ENCODE measurements around the gene ITPKB. TPM values are rescaled to one million over a fixed set of nuclear protein-coding genes. Genes with fewer than 3 reads are reported as not detected.

The ITPKB gene
- polyA plus RNA-seq, 2 donors = 6.5 to 8.1 TPM

- no peaks in the 10 kb centered on the region for H3K4me1 ChIP-seq (ENCODE audit: control insufficient read depth in 2 of 2, insufficient read depth in 2 of 2, low read length in 1 of 2)
- H3K27me3 ChIP-seq (ENCODE audit: control insufficient read depth in 1 of 2, insufficient read depth in 2 of 2, low read length in 2 of 2) = no peaks in the 10 kb centered on the region
- no peaks in the 10 kb centered on the region for H3K36me3 ChIP-seq (ENCODE audit: control insufficient read depth in 2 of 2, insufficient read depth in 2 of 2, low read length in 1 of 2)
- WGBS, 2 donors = 57 to 67% methylated on average over 11 of the region's 11 CpGs
- H3K9me3 ChIP-seq (ENCODE audit: control insufficient read depth in 2 of 2, insufficient read depth in 1 of 2, low read depth in 1 of 2, low read length in 1 of 2) = no peaks in the 10 kb centered on the region
- H3K4me3 ChIP-seq (ENCODE audit: low read depth in 1 of 2, low read length in 2 of 2) = no peak overlapping the region
- H3K27ac ChIP-seq (ENCODE audit: low read depth in 2 of 2, low read length in 1 of 2) = no peak overlapping the region
Observed at GRCh38 chr1:226589008-226589733, 149.9 kb downstream of the ITPKB start.

- no peaks in the 10 kb centered on the region for H3K4me1 ChIP-seq (ENCODE audit: control insufficient read depth in 2 of 2, insufficient read depth in 2 of 2, low read length in 1 of 2)
- no peaks in the 10 kb centered on the region for H3K27me3 ChIP-seq (ENCODE audit: control insufficient read depth in 1 of 2, insufficient read depth in 2 of 2, low read length in 2 of 2)
- H3K27ac ChIP-seq (ENCODE audit: low read depth in 2 of 2, low read length in 1 of 2) = no peak overlapping the region
- 74 to 83% methylated on average over 2 of the region's 2 CpGs for WGBS, 2 donors
- H3K9me3 ChIP-seq (ENCODE audit: control insufficient read depth in 2 of 2, insufficient read depth in 1 of 2, low read depth in 1 of 2, low read length in 1 of 2) = no peaks in the 10 kb centered on the region
- H3K36me3 ChIP-seq (ENCODE audit: control insufficient read depth in 2 of 2, insufficient read depth in 2 of 2, low read length in 1 of 2) = no peaks in the 10 kb centered on the region
- no peak overlapping the region for H3K4me3 ChIP-seq (ENCODE audit: low read depth in 1 of 2, low read length in 2 of 2)
Observed at GRCh38 chr1:226588484-226588883, 150.6 kb downstream of the ITPKB start.

- Histone ChIP-seq H3K27ac (ENCODE audit: low read depth in 2 of 2, low read length in 1 of 2) (no peak overlapping the region), H3K27me3 (ENCODE audit: control insufficient read depth in 1 of 2, insufficient read depth in 2 of 2, low read length in 2 of 2) (no peaks in the 10 kb centered on the region), H3K4me3 (ENCODE audit: low read depth in 1 of 2, low read length in 2 of 2) (no peak overlapping the region), H3K4me1 (ENCODE audit: control insufficient read depth in 2 of 2, insufficient read depth in 2 of 2, low read length in 1 of 2) (no peaks in the 10 kb centered on the region), H3K36me3 (ENCODE audit: control insufficient read depth in 2 of 2, insufficient read depth in 2 of 2, low read length in 1 of 2) (no peaks in the 10 kb centered on the region), H3K9me3 (ENCODE audit: control insufficient read depth in 2 of 2, insufficient read depth in 1 of 2, low read depth in 1 of 2, low read length in 1 of 2) (no peaks in the 10 kb centered on the region)
- 79 to 81% methylated on average over 16 of the region's 16 CpGs for WGBS, 2 donors
Observed at GRCh38 chr1:226586650-226587422, 152.2 kb downstream of the ITPKB start.

GRCh38 chr1:226586116-226586515 is 153.0 kb downstream of the ITPKB start:
- no peaks in the 10 kb centered on the region for H3K4me1 ChIP-seq (ENCODE audit: control insufficient read depth in 2 of 2, insufficient read depth in 2 of 2, low read length in 1 of 2)
- H3K9me3 ChIP-seq (ENCODE audit: control insufficient read depth in 2 of 2, insufficient read depth in 1 of 2, low read depth in 1 of 2, low read length in 1 of 2) = no peaks in the 10 kb centered on the region
- no peak overlapping the region for H3K4me3 ChIP-seq (ENCODE audit: low read depth in 1 of 2, low read length in 2 of 2)
- no peak overlapping the region for H3K27ac ChIP-seq (ENCODE audit: low read depth in 2 of 2, low read length in 1 of 2)
- 90 to 91% methylated on average over 7 of the region's 7 CpGs for WGBS, 2 donors
- no peaks in the 10 kb centered on the region for H3K36me3 ChIP-seq (ENCODE audit: control insufficient read depth in 2 of 2, insufficient read depth in 2 of 2, low read length in 1 of 2)
- H3K27me3 ChIP-seq (ENCODE audit: control insufficient read depth in 1 of 2, insufficient read depth in 2 of 2, low read length in 2 of 2) = no peaks in the 10 kb centered on the region

GRCh38 chr1:226584164-226584563 is 154.9 kb downstream of the ITPKB start:
- Histone ChIP-seq H3K27me3 (ENCODE audit: control insufficient read depth in 1 of 2, insufficient read depth in 2 of 2, low read length in 2 of 2) (no peaks in the 10 kb centered on the region), H3K4me1 (ENCODE audit: control insufficient read depth in 2 of 2, insufficient read depth in 2 of 2, low read length in 1 of 2) (no peaks in the 10 kb centered on the region), H3K27ac (ENCODE audit: low read depth in 2 of 2, low read length in 1 of 2) (no peak overlapping the region), H3K9me3 (ENCODE audit: control insufficient read depth in 2 of 2, insufficient read depth in 1 of 2, low read depth in 1 of 2, low read length in 1 of 2) (no peaks in the 10 kb centered on the region), H3K36me3 (ENCODE audit: control insufficient read depth in 2 of 2, insufficient read depth in 2 of 2, low read length in 1 of 2) (no peaks in the 10 kb centered on the region), H3K4me3 (ENCODE audit: low read depth in 1 of 2, low read length in 2 of 2) (no peak overlapping the region)
- 67 to 81% methylated on average over 3 of the region's 3 CpGs for WGBS, 2 donors

- Histone ChIP-seq H3K9me3 (ENCODE audit: control insufficient read depth in 2 of 2, insufficient read depth in 1 of 2, low read depth in 1 of 2, low read length in 1 of 2) (no peaks in the 10 kb centered on the region), H3K36me3 (ENCODE audit: control insufficient read depth in 2 of 2, insufficient read depth in 2 of 2, low read length in 1 of 2) (no peaks in the 10 kb centered on the region), H3K4me3 (ENCODE audit: low read depth in 1 of 2, low read length in 2 of 2) (no peak overlapping the region), H3K27ac (ENCODE audit: low read depth in 2 of 2, low read length in 1 of 2) (no peak overlapping the region), H3K4me1 (ENCODE audit: control insufficient read depth in 2 of 2, insufficient read depth in 2 of 2, low read length in 1 of 2) (no peaks in the 10 kb centered on the region), H3K27me3 (ENCODE audit: control insufficient read depth in 1 of 2, insufficient read depth in 2 of 2, low read length in 2 of 2) (no peaks in the 10 kb centered on the region)
- WGBS, 2 donors = 93 to 95% methylated on average over 3 of the region's 3 CpGs
Observed at GRCh38 chr1:226582966-226583365, 156.1 kb downstream of the ITPKB start.

Other genes with a start within 250 kb of the ITPKB start
- 1 to 10 TPM in 1 of 2 donors, under 1 TPM in 1; 0.61 to 2.1 TPM for gene STUM, start 190.5 kb downstream of the ITPKB start, polyA plus RNA-seq
- gene PSEN2, start 131.3 kb upstream of the ITPKB start, polyA plus RNA-seq = 10 to 100 TPM in 1 of 2 donors, 1 to 10 TPM in 1; 8.8 to 12.0 TPM
- 10 to 100 TPM; 15.9 to 19.9 TPM for gene COQ8A, start 201.0 kb upstream of the ITPKB start, polyA plus RNA-seq

Measured in esophagus (tissue), 2 donors.